ENCODE results near the gene DDX24.
A peak's percentile ranks its signal among the peaks of the same experiment; 100 is the strongest.

DDX24 gene

DNA sequence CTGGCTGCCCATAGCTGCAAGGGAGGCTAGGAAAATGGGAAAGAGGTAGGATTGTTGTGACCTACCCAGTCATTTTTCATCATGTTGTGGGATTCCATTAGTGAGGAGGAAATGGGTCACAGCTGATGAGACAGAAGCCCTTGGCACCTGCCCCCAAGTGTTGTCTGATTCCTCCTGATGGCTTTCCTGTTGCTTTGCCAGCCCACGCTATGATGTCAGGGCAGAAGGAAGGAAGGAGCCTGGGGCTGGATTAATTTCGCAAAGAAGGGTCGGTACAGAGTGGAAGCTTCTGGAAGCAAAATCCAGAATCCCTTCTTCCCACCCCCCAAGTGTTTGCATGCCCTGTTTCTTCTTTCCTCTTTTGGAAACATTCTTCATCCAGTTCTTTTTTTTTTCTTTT lies 46.1 kb downstream of the DDX24 start:
- DNase-seq (ENCODE audit: low read depth in 2 of 2, low spot score in 1 of 2): no peak

DNA sequence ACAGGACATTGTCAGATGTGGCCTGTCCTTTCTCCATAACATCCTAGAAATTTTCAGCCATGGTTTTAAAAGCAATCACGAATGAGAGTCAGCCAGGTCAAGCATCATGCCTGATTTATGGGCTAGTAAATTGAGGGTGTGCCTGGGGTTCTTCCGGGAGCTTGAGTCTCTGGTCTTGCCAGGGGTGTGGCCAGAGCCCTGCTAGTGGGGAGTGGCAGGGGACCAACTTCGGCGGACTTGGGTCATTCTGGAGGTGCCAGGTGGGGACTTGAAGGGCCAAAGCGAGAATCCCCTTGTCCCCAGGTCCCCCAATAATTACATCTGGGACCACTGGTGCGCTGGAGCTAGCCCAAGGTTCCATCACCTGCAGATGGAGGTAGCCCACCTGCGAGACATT lies 49.1 kb downstream of the DDX24 start:
- DNase-seq (ENCODE audit: low read depth in 2 of 2, low spot score in 1 of 2): no peak

DNA sequence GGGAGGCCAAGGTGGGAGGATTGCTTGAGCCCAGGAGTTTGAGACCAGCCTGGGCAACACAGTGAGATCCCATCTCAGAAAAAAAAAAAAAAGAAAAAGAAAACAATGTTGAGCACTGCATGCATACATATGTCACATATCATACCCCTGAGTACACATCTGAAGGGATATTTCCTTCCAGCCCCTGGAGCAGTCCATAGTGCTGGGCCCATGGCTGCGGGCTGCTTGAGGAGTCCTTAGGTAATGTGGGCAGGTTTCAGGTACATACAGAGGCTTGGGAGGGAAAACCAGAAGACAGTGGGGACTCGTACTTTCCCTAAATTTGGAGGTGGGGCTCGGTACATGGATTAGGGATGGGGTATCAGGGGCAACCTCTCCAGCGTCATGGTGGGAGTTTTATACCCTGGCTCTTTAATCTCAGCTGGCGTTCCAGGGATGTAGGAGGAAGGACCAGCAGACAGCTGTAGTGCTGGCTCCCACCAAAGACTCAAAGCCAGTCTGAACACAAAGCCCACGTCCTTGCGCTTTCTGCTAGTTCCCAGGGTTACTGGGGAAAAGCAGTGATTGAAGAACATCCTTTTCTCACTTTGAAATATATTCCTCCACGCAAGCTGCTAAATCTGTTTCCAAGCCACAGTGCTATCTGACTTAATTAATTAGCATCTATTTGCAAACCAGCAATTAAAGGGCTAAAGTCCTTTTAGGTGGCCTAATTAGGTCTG lies 49.7 kb downstream of the DDX24 start:
- DNase-seq (ENCODE audit: low read depth in 2 of 2, low spot score in 1 of 2): no peak

DNA sequence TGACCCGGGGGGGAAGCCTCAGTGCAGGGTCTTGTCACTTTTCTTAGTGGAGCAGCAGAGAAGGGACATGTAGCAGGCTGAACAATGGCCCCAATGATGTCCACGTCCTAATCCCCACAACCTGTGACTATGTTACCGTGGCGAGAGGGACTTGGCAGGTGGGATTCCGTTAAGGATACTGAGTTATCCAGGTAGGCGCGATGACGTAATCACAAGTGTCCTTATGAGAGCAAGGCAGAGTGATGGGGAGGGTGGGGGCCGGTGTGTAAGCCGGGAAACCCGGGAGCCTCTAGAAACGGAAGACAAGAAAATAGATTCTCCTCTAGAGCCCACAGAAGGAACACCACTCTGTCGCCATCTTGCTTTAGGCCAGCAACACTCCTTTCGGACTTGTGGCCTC lies 50.4 kb downstream of the DDX24 start:
- no peak for DNase-seq (ENCODE audit: low read depth in 2 of 2, low spot score in 1 of 2)

DNA sequence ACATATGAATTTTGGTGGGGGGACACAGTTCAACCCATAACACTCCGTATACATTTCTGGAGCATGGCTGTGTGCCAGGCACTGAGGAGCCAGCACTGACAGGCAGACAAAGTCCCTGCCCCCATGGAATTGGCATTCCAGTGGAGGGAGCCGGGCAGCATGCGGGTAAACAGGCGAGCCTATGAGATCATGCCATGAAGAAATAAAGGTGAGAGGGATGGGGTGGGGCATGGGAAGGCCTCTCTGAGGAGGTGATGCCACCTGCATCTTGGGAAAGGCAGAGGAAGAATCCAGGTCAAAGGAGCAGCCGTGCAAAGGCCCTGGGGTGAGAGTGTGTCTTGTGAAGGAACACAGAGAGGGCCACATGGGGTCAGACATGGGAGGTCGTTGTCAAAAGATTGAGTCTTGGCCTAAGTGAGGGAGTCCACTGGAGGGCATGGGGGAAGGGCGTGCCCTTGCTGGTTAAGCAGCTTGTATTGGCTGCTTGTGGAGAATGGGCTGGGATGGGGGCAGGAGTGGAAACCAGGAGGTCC lies 51.3 kb downstream of the DDX24 start:
- no peak for DNase-seq (ENCODE audit: low read depth in 2 of 2, low spot score in 1 of 2)

DNA sequence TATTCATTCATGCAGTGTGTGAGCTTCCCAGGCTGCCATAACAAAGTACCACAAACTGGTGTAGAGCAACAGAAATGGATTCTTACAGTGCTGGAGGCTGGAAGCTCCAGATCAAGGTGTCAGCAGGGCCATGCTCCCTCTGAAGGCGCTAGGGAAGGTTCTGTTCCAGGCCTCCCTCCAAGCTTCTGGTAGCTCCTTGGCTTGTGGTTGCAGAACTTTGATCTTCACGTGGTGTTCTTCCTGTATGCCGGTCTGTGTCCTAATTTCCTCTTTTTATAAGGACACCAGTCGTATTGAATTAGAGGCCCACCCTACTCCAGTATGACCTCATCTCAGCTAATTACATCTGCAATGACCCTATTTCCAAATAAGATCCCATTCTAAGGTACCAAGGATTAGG lies 51.7 kb downstream of the DDX24 start:
- no peak for DNase-seq (ENCODE audit: low read depth in 2 of 2, low spot score in 1 of 2)

DNA sequence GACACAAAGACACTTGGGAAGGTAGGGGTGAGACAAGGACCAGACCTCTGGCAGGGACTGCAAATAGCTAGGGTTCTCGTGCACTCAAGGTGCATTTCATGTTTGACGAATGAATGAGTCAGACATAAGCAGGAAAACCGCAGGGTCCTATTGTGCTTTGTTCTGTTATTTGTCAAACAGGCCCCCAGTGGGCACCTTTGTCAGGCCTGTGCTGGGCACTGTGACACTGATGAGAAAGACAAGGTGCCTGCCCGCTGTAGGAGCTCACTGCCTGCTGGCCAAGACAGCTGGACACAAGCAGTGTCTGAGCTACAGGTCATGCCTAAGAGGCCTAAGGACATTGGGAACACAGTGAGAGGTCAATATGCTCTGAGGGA lies 52.6 kb downstream of the DDX24 start:
- no peak for DNase-seq (ENCODE audit: low read depth in 2 of 2, low spot score in 1 of 2)

DNA sequence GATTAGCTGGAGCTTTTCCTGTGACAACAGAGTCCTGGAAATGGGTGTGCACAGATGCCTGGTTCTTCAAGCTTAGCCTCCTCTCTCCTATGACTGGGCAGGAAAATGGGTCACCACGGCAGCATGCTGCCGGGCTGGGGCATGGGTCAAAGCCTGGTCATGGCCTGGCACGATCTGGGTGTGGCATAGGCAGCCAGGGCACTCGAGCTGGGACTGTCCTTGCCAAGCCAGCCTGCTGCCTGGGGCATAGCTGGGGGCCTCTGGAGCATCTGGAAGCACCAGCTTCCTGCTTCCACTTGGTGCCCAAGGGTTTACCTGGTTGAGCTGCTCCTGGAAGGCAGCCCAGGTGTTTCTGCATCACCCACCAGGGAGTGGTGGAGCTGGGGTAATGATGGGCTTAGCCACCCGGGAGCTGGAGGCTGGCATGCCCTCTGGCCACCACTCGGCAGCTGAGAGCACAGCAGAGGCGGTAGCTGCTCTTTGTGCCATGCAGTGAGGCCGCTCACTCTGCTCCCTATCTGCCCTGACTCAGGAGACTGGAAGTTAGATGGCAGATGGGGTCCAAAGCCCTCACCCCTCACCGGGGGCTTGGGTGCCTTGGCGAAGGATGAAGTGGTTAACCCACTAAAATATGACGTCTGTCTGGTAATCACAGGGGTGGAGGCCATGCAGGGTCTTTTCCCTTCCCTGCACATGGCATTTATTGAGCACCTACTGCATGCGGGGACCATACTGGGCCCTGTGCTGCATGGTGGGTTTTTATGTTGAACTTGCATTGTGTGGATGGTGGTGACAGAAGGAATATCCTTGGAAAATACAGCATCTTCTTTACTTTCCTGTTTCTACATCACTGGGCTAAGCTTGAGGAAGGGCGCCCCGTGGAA lies 53.2 kb downstream of the DDX24 start:
- DNase-seq (ENCODE audit: low read depth in 2 of 2, low spot score in 1 of 2): no peak

DNA sequence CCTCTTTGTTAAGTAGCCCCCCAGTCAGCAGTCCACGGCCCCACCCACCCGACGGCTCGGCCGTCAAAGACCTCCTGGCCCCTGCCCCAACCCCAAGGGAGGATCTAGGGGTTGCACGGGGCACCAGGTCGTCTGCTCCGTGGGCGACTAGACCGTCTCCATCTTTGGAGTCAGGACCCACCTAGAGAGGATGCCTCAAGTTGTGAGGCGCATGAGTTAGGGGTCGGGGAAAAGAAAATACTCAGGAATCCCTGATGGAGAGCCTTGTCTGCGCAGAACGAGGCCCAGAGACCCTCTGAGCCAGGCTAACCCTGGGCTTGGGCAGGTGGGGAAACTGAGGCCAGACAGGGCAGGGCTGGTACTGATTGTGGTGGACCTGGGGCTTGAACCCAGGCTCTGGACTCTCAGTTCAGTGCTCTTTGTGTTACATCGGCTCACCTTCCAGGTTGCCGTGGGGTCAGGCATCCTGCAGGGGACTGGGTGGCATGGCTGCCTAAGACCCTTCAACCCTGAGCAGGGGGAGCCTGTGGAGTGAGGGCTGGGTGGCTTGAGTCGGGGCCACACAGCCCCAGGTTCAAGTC lies 54.0 kb downstream of the DDX24 start:
- DNase-seq (ENCODE audit: low read depth in 2 of 2, low spot score in 1 of 2): no peak

DNA sequence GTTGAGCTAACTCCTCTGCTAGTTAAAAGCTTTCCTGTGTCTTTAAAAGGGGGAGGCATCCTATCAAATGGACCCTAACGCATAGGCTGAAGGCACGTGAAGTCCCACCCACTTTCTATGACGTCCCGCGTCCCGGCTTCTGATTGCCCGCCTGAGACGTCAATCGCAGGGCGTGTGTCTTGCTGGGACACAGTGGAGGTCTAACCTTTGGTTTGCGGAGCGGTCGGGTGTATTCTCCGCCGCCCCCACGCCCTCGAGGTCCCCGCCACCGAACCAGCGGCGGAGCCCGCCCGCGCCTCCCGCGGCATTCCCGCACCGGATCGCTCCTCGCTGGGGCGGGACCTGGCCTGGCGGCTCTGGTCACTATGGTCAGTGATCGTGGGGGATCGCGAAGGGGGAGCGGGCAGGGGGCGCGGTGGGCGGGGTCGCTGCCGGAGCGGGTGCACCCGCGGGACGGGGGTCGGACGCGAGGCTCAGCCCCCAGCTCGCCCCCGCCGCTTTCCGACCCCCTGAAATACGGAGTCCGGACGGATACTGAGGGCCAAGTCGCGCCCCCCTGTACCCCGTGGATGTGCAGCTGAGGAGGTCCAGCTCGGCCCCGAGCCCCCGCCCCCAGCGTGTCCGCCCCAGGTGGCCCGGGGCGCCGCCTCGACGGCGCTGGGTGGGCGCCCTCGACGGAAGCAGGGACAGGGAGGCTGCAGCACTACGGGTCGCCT lies 54.7 kb downstream of the DDX24 start, which contains the start of gene OTUB2:
OTUB2 (plus strand) TSS at position 168 of the 716 bp plus-strand sequence; CDS start at position 366, 198 bp downstream.
- peak; percentile 76 to 87 for DNase-seq (ENCODE audit: low read depth in 2 of 2, low spot score in 1 of 2)

DNA sequence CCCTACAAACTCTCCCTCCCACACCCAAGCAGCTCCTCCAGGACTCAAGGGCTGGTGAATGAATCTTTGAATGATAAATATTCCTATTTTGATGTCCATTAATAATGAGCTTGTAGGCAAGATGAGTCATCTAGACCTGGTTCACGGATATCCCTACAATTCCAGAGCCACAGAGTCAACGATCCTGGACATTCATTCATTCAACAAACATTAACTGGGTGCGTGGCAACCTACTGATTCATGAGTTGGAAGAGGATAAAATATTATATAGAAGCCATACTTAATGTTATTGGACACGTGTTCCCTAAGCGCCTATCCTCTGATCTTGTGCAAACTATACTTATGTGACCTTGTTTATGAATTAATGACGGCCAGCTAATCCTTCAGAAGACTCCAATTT lies 55.3 kb downstream of the DDX24 start:
- DNase-seq (ENCODE audit: low read depth in 2 of 2, low spot score in 1 of 2): no peak

DNA sequence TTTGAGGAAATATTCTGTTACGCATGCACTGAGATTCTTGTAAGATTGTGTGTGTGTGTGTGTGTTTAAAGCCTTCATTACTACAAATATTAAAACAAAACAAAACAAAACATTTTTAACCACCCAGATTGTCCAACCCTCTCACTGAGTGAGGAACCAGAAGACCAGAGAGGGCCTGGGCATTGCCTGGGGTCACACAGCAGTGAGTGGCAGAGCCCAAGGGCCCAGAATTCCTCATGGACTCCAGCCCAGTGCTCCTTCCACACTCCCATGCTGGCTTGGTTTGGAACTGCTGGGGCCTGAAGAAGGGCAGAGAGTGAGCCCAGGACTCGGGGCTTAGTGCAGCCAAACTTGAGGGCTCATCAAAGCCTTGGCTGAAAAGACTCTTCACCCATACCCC lies 56.5 kb downstream of the DDX24 start:
- DNase-seq (ENCODE audit: low read depth in 2 of 2, low spot score in 1 of 2): no peak

DNA sequence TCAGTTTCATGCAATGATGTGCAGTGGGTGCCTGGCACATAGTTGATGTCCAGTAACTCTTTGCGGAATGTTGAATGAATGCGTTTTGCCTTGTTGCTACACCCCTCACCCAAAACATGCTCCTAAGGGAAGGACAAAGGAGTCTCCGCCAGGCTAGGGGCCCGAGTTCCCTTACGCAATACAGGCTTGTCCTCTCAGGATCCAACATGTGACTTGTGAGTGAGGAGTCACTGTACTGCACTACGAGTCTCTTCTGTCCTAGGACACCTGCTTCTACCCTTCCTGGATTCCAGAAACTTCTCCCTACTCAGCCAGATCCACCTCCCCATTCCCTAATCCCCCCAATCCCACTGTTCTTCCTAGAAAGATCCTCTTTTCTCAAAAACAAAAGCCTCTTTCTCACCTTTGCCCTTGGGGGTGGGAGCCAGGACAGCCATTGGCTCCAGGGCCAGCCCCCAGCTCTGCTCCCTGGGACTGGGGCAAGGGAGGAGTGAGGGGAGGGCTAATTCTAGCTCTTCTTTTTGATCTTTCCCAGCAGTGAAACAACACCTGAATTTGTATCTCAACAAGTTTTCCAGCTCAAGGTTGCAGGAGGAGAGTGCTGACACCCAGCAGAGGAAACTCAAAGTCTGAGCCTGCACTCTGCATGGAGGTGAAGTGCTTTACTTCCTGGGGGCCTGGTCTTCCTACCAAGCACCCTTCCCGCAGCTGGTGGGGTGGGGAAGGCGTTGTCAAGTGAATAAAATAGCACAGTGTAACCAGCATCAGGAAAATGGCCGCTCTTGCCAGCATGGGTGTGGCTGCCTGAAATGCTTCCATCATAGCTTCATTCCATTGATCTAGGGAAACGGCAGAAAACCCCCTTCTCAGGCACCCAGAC lies 58.2 kb downstream of the DDX24 start:
- DNase-seq (ENCODE audit: low read depth in 2 of 2, low spot score in 1 of 2): no peak

DNA sequence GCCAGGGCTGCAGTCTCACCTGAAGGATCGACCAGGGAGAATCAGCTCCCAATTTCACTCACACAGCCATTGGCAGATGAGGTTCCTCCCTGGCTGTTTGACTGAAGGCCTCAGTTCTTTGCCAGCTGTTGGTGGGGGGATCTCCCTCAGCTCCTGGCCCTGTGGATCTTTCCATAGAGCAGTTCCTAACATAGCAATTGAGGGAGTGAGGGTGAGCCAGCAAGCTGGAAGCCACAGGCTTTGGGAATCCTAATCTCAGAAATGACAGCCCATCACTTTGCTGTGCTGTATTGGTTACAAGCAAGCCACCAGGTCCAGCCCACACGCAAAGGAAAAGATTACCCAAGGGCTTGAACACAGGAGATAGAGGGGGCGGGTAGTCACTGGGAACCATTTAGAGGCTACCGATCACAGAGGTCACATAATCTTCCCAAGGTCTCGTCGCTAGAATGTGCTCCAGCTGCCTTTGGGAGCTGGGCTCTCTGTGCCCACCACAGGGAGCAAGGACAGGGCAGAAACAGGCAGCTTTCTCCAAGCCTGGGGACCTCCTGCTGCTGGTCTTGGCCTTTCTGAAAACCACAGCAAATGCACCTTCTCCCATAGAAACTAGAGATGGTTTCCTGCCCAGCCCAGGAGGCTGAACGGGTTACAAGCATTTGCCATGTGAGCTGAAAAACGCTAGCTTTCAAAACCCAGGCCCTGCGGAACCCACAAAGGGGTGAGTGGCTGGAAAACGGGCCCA lies 59.4 kb downstream of the DDX24 start:
- no peak for DNase-seq (ENCODE audit: low read depth in 2 of 2, low spot score in 1 of 2)

DNA sequence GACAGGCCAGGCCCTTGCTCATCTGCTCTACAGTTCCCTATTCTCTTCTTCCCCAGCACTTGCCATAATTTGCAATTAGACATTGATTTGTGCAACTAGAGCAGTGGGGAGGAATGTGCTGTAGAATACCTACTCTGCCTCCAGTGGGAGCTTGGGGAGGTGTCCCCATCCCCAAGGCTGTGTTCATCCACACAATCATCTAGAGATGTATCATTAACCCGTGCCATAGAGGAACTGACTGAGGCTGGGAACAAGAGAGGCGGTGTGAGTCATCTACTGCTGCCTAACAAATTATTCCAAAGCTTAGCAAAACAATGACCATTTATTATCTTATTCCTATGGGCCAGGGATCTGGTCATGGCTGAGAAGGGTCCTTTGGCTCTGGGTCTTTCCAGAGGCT lies 60.0 kb downstream of the DDX24 start:
- DNase-seq (ENCODE audit: low read depth in 2 of 2, low spot score in 1 of 2): no peak

DNA sequence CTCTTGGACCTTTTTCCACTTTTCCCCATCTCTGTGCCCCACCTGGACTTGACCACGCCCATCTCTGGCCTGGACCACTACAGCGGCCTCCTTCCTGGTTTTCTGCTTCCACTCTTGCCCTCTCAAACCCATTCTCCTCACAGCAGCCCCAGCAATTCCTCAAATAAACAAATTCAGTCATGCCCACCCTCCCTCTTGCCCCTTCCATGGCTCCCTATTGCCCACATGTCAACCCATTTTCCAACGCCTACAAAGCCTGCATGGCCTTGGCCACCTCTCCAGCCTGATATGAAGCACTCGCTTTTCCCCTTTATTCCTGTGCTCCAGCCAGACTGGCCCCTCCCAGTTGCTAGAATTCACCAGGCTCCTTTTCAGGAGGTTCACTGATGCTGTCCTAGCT lies 60.7 kb downstream of the DDX24 start:
- no peak for DNase-seq (ENCODE audit: low read depth in 2 of 2, low spot score in 1 of 2)

DNA sequence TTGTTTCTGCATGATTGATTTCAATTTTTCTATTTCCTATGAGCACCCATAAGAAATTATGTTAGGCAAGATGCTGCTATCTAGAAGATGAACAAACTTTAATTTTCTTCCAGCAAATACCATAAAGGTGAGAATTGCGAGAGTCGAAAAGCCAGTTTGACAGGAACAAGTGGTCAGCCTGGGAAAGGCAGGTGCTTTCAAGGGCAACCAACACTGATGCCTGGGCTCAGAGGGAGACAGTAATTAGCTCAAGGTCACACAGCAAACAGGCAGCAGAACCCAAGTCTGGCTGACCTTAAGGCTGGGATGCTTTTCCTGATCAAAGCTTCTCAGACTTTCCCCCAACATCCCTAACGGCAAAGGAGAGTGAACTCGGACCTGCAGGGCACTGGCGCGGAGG lies 61.7 kb downstream of the DDX24 start:
- no peak for DNase-seq (ENCODE audit: low read depth in 2 of 2, low spot score in 1 of 2)

DNA sequence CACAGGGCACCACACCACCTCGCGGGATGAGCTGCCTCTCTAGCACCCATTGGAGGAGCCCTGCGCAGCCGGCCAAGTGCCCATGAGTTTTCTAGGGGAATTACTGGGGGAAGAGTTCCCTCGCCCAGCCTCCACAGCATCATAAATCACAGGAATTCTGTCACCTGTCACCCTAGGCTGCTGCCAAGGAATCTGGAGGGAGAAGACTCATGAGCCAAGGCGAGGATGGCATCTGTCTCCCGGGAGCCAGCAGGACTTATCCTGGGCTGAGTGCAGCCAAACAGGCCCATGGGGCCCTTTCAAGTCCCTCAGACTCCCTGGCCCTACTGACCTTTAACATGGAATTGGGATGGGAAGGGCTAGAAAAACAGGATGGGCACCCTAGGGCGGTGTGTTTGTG lies 62.7 kb downstream of the DDX24 start:
- no peak for DNase-seq (ENCODE audit: low read depth in 2 of 2, low spot score in 1 of 2)

DNA sequence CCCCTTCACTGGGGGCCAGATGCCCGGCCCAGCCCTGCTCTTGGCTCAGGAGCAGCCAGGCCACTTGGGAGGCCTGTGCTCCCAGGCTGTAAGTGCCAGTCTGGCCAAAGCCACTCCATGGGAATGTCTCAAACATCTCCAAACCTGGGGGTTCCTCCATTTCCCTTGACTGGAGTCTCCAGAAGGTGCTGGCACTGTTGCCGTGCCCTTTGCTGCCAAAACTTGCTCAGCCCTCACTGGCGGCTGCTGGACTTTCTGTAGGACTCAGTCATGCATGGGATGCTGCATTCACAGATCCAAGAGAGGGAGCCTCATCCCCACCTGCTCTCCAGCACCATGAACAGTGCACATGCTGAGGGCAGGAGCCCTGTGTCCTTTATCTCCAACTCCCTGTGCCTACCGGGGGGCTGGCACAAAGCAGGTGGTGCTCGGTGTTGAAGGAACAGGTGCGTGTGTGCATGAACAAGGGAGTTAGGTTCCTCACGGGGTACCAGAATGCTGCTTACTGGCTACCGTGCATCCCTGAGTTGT lies 64.5 kb downstream of the DDX24 start:
- no peak for DNase-seq (ENCODE audit: low read depth in 2 of 2, low spot score in 1 of 2)

All from stimulated activated CD8-positive, alpha-beta memory T cell treated with anti-CD3 and anti-CD28 coated beads, Interleukin-4, amount 100 ng/mL, for 1 hour (primary cell).